IMR-90 (cell line): Measurements from ENCODE around the gene PCID2. TPM values are rescaled to one million over a fixed set of nuclear protein-coding genes. Genes with fewer than 3 reads are reported as not detected.
A peak's percentile ranks its signal among the peaks of the same experiment; 100 is the strongest.

Experiments
- ATAC-seq: fragments of 200-7000 bp; cut with Tn5 transposase; 2 replicates; pipeline ENCODE4 v1.9.1; 2020; ENCODE audit warnings: low read depth, mild to moderate bottlenecking, moderate library complexity
- BruUV-seq: library from RNA; stranded (reverse); fragments of 400-500 nt; replicated peaks from 2 replicates; lab custom pipeline; 2021; lab: Mats Ljungman, UMichigan
- CTCF ChIA-PET: fragments of 300-600 bp; formaldehyde crosslinking; extraction: SDS; loops from one replicate; lab custom pipeline; 2021; ENCODE audit warnings: antibody characterized with exemption; lab: Yijun Ruan, JAX
- POLR2A ChIA-PET: fragments of 300-600 bp; sonication (Branson Sonifier 250); formaldehyde crosslinking; loops from one replicate; lab custom pipeline; 2022; ENCODE audit warnings: antibody characterized with exemption; ENCODE audit not compliant: unreplicated experiment; lab: Charles Lee
- DNase-seq: peaks from one replicate; pipeline ENCODE4 v3.0.0; 2013
- H2AFZ ChIP-seq: replicated peaks from 2 replicates; pipeline ENCODE3; 2013; ENCODE audit warnings: low read length, mild to moderate bottlenecking; ENCODE audit not compliant: poor library complexity
- H2AK5ac ChIP-seq: 2 replicates; pipeline ENCODE4 v1.6.1; 2013; ENCODE audit warnings: low read depth, low read length, inconsistent platforms
- H2AK9ac ChIP-seq: replicated peaks from 2 replicates; pipeline ENCODE3; 2013; ENCODE audit warnings: mild to moderate bottlenecking, low read depth, low read length, moderate library complexity; ENCODE audit not compliant: poor library complexity
- H2BK120ac ChIP-seq: 2 replicates; pipeline ENCODE4 v1.6.1; 2013; ENCODE audit warnings: low read depth, low read length, inconsistent platforms
- H2BK15ac ChIP-seq: 3 replicates; pipeline ENCODE4 v1.6.1; 2013; ENCODE audit warnings: low read depth, low read length, inconsistent platforms
- H2BK20ac ChIP-seq: 2 replicates; pipeline ENCODE4 v1.6.1; 2013; ENCODE audit warnings: low read depth, mild to moderate bottlenecking, inconsistent platforms, low read length, moderate library complexity
- H2BK5ac ChIP-seq: 2 replicates; pipeline ENCODE4 v1.6.1; 2013; ENCODE audit warnings: mild to moderate bottlenecking, low read depth, low read length, inconsistent platforms; ENCODE audit not compliant: poor library complexity, severe bottlenecking
- H3K14ac ChIP-seq: replicated peaks from 2 replicates; pipeline ENCODE4 v1.6.1; 2013; ENCODE audit warnings: low read depth, low read length, inconsistent platforms
- H3K18ac ChIP-seq: 2 replicates; pipeline ENCODE4 v1.6.1; 2013; ENCODE audit warnings: low read depth, low read length, control low read depth
- H3K23ac ChIP-seq: 2 replicates; pipeline ENCODE4 v1.6.1; 2013; ENCODE audit warnings: low read depth, low read length, inconsistent platforms
- H3K27ac ChIP-seq: 2 replicates; pipeline ENCODE4 v1.5.1; 2013; ENCODE audit warnings: mild to moderate bottlenecking, control low read depth, low read length; ENCODE audit not compliant: insufficient read depth
- H3K27me3 ChIP-seq: 2 replicates; pipeline ENCODE4 v1.6.1; 2013; ENCODE audit warnings: low read length; ENCODE audit not compliant: control insufficient read depth, insufficient read depth
- H3K36me3 ChIP-seq: 2 replicates; pipeline ENCODE4 v1.6.1; 2013; ENCODE audit warnings: low read length, mixed read lengths; ENCODE audit not compliant: control insufficient read depth, insufficient read depth
- H3K4ac ChIP-seq: 2 replicates; pipeline ENCODE4 v1.6.1; 2013; ENCODE audit warnings: low read depth, low read length, inconsistent platforms
- H3K4me1 ChIP-seq: 2 replicates; pipeline ENCODE4 v1.6.1; 2013; ENCODE audit warnings: low read length, mixed read lengths; ENCODE audit not compliant: control insufficient read depth, insufficient read depth
- H3K4me2 ChIP-seq: 2 replicates; pipeline ENCODE4 v1.6.1; 2013; ENCODE audit warnings: low read depth, mild to moderate bottlenecking, control low read depth, low read length, moderate library complexity
- H3K4me3 ChIP-seq: 2 replicates; pipeline ENCODE4 v1.5.1; 2013; ENCODE audit warnings: low read depth, mild to moderate bottlenecking, control low read depth, low read length, moderate library complexity; ENCODE audit not compliant: insufficient read depth
- H3K56ac ChIP-seq: 2 replicates; pipeline ENCODE4 v1.6.1; 2013; ENCODE audit warnings: low read length, inconsistent platforms; ENCODE audit not compliant: insufficient read depth; ENCODE audit errors: extremely low read depth
- H3K79me1 ChIP-seq, 2 experiments: 2 replicates each; pipeline ENCODE4 v1.6.1; 2013; ENCODE audit warnings: low read length in 2 of 2, inconsistent platforms in 1 of 2, low read depth in 1 of 2
- H3K9ac ChIP-seq: 2 replicates; pipeline ENCODE4 v1.6.1; 2013; ENCODE audit warnings: low read depth, low read length, control low read depth
- H3K9me1 ChIP-seq: 2 replicates; pipeline ENCODE4 v1.6.1; 2013; ENCODE audit warnings: low read length, inconsistent platforms; ENCODE audit not compliant: insufficient read depth
- H3K9me3 ChIP-seq: 2 replicates; pipeline ENCODE4 v1.6.1; 2013; ENCODE audit warnings: low read length; ENCODE audit not compliant: control insufficient read depth, insufficient read depth
- H4K20me1 ChIP-seq: 2 replicates; pipeline ENCODE4 v1.6.1; 2013; ENCODE audit warnings: low read length, inconsistent platforms; ENCODE audit not compliant: insufficient read depth
- H4K5ac ChIP-seq: 2 replicates; pipeline ENCODE4 v1.6.1; 2013; ENCODE audit warnings: mild to moderate bottlenecking, low read depth, low read length, control low read depth
- H4K8ac ChIP-seq, 2 experiments: 2 replicates each; pipeline ENCODE4 v1.6.1; 2013; ENCODE audit warnings: low read depth in 2 of 2, low read length in 2 of 2, control low read depth in 1 of 2, inconsistent platforms in 1 of 2
- H4K91ac ChIP-seq: 2 replicates; pipeline ENCODE4 v1.6.1; 2013; ENCODE audit warnings: low read depth, low read length, inconsistent platforms; ENCODE audit not compliant: insufficient read depth
- BHLHE40 ChIP-seq: fragments of 150-350 bp; IDR thresholded peaks from 2 replicates; pipeline ENCODE4 v1.6.1; 2016; ENCODE audit warnings: mild to moderate bottlenecking, low read depth, low read length
- CHD1 ChIP-seq: IDR thresholded peaks from 2 replicates; pipeline ENCODE4 v1.6.1; 2012; ENCODE audit warnings: low read depth, low read length, improper control_type of control experiment
- FOS ChIP-seq: fragments of 150-350 bp; IDR thresholded peaks from 2 replicates; pipeline ENCODE4 v1.6.1; 2016; ENCODE audit warnings: low read depth, low read length
- MAFK ChIP-seq: IDR thresholded peaks from 2 replicates; pipeline ENCODE4 v1.6.1; 2012; ENCODE audit warnings: low read depth, low read length, improper control_type of control experiment
- MXI1 ChIP-seq: IDR thresholded peaks from 2 replicates; pipeline ENCODE4 v1.6.1; 2012; ENCODE audit warnings: low read depth, mild to moderate bottlenecking, low read length, moderate library complexity, borderline replicate concordance
- NFE2L2 ChIP-seq: fragments of 150-350 bp; IDR thresholded peaks from 2 replicates; pipeline ENCODE4 v1.6.1; 2016; ENCODE audit warnings: low read depth, mild to moderate bottlenecking, low read length
- POLR2A ChIP-seq: IDR thresholded peaks from 2 replicates; pipeline ENCODE4 v1.6.1; 2012; ENCODE audit warnings: mild to moderate bottlenecking, low read depth, low read length
- RCOR1 ChIP-seq: IDR thresholded peaks from 2 replicates; pipeline ENCODE4 v1.6.1; 2012; ENCODE audit warnings: mild to moderate bottlenecking, low read length, improper control_type of control experiment; ENCODE audit not compliant: insufficient replicate concordance
- RFX5 ChIP-seq: IDR thresholded peaks from 2 replicates; pipeline ENCODE4 v1.8.0; 2012; ENCODE audit warnings: low read depth, mild to moderate bottlenecking, low read length, moderate library complexity
- SMC3 ChIP-seq: fragments of 150-350 bp; IDR thresholded peaks from 2 replicates; pipeline ENCODE4 v1.6.1; 2016; ENCODE audit warnings: low read depth, mild to moderate bottlenecking, antibody characterized with exemption, low read length, moderate library complexity
- WGBS, 2 experiments: methylation state at CpG; one replicate each; pipeline versions ENCODE4 v1.1.5 to v1.1.7; 2013; ENCODE audit warnings: missing lambda C conversion rate in 2 of 2; ENCODE audit not compliant: insufficient read length in 1 of 2; ENCODE audit errors: extremely low coverage in 2 of 2; 5-methylcytosine and 5-hydroxymethylcytosine counted together
- dilution Hi-C: fragments of 300-500 bp; cut with HindIII; formaldehyde crosslinking; loops from one replicate; pipeline ENCODE4 v1.14.3; 2018; ENCODE audit warnings: low sequenced_read_pairs; ENCODE audit not compliant: unreplicated experiment
- in situ Hi-C: fragments of 300-500 bp; cut with MboI; formaldehyde crosslinking; loops from 3 replicates; pipeline ENCODE4 v1.14.3; 2019; ENCODE audit warnings: low sequenced_read_pairs, inconsistent platforms, mixed read lengths
- intact Hi-C: fragments of 100-400 bp; cut with micrococcal nuclease; formaldehyde crosslinking; loops from 2 replicates; pipeline ENCODE4 v1.10.0; 2022
- polyA plus RNA-seq, 3 experiments: library from polyadenylated mRNA; depleted of rRNA; stranded (reverse); fragments of >200 nt; gene quantifications; 2 replicates each; pipeline ENCODE4 v1.2.3, GENCODE V29; 2012; ENCODE audit warnings: low replicate concordance in 1 of 3
- total RNA-seq: library from RNA; depleted of rRNA; stranded (reverse); fragments of >200 nt; gene quantifications from 2 replicates; pipeline ENCODE4 v1.2.3, GENCODE V29; 2012
- TF ChIP-seq, protein P1 (sequence below): conservative IDR thresholded peaks from 2 replicates; pipeline ENCODE4 v1.5.1; 2012; ENCODE audit warnings: mild to moderate bottlenecking, low read depth, low read length, improper control_type of control experiment
- TF ChIP-seq, protein P2 (sequence below): fragments of 150-350 bp; IDR thresholded peaks from 2 replicates; pipeline ENCODE4 v1.6.1; 2016; ENCODE audit warnings: low read depth, mild to moderate bottlenecking, low read length, moderate library complexity, borderline replicate concordance
- TF ChIP-seq, protein P3 (sequence below): fragments of 150-350 bp; IDR thresholded peaks from 2 replicates; pipeline ENCODE4 v1.6.1; 2017; ENCODE audit warnings: mild to moderate bottlenecking, antibody characterized with exemption, low read length, low read depth

PCID2 gene
- total and polyA plus RNA-seq, 2 of the 4 experiments (the other 2 are of a cell fraction): 83.5 to 90.9 TPM

DNA sequence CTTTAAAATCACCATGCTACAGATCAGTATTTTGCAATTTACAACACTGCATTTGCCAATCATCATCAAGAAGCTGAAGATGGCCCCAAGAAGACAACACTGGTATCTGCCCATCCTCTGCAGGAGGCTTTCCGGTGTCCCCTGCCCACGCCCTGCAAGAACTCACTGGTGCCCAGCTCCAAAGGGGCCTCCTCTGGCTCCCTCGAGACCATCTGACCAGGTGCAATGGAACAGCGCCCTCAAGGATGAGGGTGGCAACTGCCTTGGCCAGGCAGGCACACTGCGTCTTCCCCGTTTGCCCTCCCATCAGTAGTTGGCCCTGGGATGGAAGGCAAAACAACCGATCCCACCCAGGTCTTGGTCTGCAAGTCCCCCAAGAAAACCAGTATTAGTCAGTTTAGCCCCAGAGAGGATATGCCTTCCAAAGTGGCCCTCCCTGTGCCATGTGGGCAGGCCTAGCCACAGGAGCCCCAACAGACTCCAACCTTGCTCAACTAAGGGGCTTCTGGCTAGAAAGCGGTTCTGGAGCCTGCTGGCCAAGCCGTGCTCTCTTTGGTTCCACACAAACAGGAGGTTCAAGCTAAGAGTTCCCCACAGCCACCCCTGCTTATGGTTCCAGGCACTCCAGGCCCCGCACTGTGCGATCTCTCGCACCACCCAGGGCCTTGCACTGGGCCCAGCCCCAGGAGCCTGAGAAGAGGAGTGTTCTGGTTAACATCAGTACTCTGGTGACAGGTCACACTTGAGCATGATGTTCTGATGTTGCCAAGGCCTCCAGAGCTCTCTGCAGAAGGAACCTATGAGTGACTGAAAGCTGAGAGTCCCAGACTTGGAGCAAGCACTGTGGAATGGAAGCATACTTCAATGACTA lies 4.7 kb downstream of the PCID2 start:
- H3K9me1 ChIP-seq: peaks cover 33% of the 10 kb centered on the region
- peak overlapping the region; percentile 75 for H2BK5ac ChIP-seq
- peak overlapping the region; percentile 3; the same call in 1 of the 2 replicates for H4K5ac ChIP-seq
- no peak overlapping the region for H3K4me3 ChIP-seq
- no peak overlapping the region for H3K4me2 ChIP-seq
- 98% methylated on average over 5 of the region's 12 CpGs; no CpG with 5 or more reads in 1 of the 2 experiments for WGBS, 2 experiments
- peaks cover 29% of the 10 kb centered on the region for H3K4me1 ChIP-seq
- peak overlapping the region; percentile 15; the same call in 1 of the 2 replicates for H3K4ac ChIP-seq
- peaks cover 36 to 87% of the 10 kb centered on the region in 2 experiments; a peak in 3 of 4 replicates for H3K79me1 ChIP-seq
- peak overlapping the region; percentile 71; the same call in 1 of the 2 replicates for H3K23ac ChIP-seq
- ATAC-seq: no peak
- no peaks in the 10 kb centered on the region for H3K27me3 ChIP-seq
- intact Hi-C loops: no loop called here
- no TSS peak for BruUV-seq
- in situ Hi-C loops: no loop called here
- peak overlapping the region; percentile 42; the same call in 1 of the 2 replicates for H2BK120ac ChIP-seq
- H4K8ac ChIP-seq: peak overlapping the region in 1 of 2 experiments; percentile 47; a peak in 2 of 4 replicates
- no peak overlapping the region for H3K56ac ChIP-seq
- H4K91ac ChIP-seq: peak overlapping the region; percentile 15
- peak overlapping the region; percentile 44 for H2AK9ac ChIP-seq
- H3K27ac ChIP-seq: peak overlapping the region; percentile 19; the same call in 1 of the 2 replicates
- POLR2A ChIA-PET: no interaction called here
- no peaks in the 10 kb centered on the region for H3K9me3 ChIP-seq
- no peak overlapping the region for H3K18ac ChIP-seq
- peak overlapping the region; percentile 51 for H2AK5ac ChIP-seq
- dilution Hi-C loops: no loop called here
- 0 out of 3 replicates have a peak overlapping the region, but pooled peaks have one; percentile 12 for H2BK15ac ChIP-seq
- peak overlapping the region; percentile 13 for H2AFZ ChIP-seq
- peak overlapping the region; percentile 80; the same call in 1 of the 2 replicates for H3K14ac ChIP-seq
- peaks cover 32% of the 10 kb centered on the region for H4K20me1 ChIP-seq
- peak overlapping the region; percentile 18; the same call in 1 of the 2 replicates for H2BK20ac ChIP-seq
- DNase-seq: no peak
- H3K9ac ChIP-seq: no peak overlapping the region
- CTCF ChIA-PET: interaction anchor here (1.1 kb wide), 1 partner anchor 20 kb away, joined by 3 read pairs; no protein-coding TSS in a partner anchor
- H3K36me3 ChIP-seq: peaks cover 20% of the 10 kb centered on the region
- TF ChIP-seq RFX5 (no peak), CHD1 (no peak), SMC3 (no peak), MXI1 (no peak), NFE2L2 (no peak), FOS (no peak), MAFK (no peak), BHLHE40 (no peak), RCOR1 (no peak), POLR2A (no peak)
- TF ChIP-seq, protein P1, sequence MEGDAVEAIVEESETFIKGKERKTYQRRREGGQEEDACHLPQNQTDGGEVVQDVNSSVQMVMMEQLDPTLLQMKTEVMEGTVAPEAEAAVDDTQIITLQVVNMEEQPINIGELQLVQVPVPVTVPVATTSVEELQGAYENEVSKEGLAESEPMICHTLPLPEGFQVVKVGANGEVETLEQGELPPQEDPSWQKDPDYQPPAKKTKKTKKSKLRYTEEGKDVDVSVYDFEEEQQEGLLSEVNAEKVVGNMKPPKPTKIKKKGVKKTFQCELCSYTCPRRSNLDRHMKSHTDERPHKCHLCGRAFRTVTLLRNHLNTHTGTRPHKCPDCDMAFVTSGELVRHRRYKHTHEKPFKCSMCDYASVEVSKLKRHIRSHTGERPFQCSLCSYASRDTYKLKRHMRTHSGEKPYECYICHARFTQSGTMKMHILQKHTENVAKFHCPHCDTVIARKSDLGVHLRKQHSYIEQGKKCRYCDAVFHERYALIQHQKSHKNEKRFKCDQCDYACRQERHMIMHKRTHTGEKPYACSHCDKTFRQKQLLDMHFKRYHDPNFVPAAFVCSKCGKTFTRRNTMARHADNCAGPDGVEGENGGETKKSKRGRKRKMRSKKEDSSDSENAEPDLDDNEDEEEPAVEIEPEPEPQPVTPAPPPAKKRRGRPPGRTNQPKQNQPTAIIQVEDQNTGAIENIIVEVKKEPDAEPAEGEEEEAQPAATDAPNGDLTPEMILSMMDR: no peak
- TF ChIP-seq, protein P2, sequence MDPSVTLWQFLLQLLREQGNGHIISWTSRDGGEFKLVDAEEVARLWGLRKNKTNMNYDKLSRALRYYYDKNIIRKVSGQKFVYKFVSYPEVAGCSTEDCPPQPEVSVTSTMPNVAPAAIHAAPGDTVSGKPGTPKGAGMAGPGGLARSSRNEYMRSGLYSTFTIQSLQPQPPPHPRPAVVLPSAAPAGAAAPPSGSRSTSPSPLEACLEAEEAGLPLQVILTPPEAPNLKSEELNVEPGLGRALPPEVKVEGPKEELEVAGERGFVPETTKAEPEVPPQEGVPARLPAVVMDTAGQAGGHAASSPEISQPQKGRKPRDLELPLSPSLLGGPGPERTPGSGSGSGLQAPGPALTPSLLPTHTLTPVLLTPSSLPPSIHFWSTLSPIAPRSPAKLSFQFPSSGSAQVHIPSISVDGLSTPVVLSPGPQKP: no peak
- TF ChIP-seq, protein P3, sequence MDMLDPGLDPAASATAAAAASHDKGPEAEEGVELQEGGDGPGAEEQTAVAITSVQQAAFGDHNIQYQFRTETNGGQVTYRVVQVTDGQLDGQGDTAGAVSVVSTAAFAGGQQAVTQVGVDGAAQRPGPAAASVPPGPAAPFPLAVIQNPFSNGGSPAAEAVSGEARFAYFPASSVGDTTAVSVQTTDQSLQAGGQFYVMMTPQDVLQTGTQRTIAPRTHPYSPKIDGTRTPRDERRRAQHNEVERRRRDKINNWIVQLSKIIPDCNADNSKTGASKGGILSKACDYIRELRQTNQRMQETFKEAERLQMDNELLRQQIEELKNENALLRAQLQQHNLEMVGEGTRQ: no peak
